ENCODE data around the gene ANKRD55. TPM values are rescaled to one million over a fixed set of nuclear protein-coding genes. Genes with fewer than 3 reads are reported as not detected.
"Not testable (repeated sequence)": the region's sequence is repeated elsewhere in the genome, so short reads cannot be mapped to it uniquely, and the experiment has no call there.

Gene ANKRD55
- total RNA-seq, 1 donor from 2014 or later = 0.31 TPM

DNA sequence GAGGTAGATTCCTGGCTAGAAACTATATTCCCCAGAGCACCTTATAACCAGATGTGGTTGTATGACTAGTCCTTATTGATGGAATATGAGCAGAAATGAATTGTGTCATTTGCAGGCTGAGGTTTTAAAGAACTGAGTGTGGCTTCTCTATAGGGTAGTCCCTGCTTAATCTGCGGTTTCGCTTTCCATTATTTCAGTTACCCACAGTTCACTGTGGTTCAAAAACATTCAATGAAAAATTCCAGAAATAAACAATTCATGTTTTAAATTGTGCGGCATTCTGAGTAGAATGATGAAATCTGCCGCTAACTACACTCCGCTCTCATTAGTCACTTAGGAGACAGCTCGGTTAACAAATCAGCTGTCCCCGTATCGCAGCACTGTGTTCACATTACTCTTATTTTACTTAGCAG, 65.1 kb downstream of the ANKRD55 start:
- DNase-seq = no peak

DNA sequence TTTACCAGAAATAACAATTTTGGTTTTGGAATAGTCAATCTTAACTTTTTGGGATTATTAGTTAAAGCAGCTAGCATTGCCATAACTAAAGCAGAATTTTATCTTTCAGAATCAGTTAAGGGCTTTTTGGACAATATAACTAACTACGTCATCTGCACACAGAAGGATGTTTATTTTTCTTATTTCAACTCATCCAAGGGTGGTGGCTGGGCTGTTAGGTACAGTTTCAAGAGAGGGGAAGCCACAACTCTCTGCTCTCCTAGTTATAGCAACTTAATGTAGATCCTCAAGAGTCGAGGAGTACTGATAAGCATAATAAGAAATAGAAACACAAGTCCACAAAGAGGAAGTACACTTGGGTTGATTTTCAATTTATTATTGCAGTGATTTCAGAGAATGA, 65.6 kb downstream of the ANKRD55 start:
- no peak for DNase-seq

DNA sequence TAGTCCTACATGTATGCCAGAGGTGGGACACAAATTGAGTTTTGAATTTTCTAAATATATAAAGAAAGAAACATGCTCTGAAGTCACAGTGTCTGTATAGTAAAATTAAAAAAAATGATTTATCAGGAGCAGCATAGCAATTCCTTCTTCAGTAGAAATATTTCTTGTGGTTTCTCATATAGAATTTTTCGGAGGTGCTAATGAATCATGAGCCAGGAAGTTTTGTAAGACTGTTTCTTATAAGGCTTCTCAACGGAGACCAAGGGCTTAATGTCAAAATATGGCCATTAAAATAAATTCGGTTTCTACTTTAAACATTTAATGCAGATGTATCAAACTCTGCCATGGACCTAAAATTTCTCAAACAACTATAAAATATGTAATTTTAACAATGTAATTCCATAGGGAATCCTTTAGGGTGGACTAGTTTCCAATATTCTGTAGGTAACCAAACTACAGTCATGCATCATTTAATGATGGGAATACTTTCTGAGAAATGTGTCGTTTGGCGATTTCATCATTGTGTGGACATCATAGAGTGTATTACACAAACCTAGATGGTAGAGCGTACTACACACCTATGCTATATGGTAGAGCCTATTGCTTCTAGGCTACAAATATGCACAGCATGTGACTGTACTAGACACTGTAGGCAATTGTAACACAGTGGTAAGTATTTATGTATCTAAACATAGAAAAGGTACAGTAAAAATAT, 66.3 kb downstream of the ANKRD55 start:
- no peak for DNase-seq

DNA sequence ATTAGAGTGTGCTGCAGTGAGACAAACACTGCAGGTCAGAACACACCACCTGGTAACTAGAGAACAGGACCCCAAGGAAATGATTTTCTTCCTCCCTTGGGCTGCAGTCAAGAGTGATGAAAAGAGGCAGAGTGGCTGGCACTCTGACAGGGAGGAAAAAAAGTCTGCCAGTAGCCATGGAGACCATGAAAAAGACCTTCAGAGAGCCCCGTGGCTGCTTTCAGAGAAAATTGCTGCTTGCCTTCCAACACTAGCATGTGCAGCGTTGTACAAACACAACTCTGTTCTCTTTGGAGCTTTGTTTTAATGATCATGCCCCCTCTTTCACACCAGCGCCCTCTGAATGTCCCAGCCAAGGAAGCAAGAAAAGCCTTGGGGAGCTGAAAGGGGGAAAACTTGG, 68.8 kb downstream of the ANKRD55 start:
- DNase-seq = peak; percentile 40

DNA sequence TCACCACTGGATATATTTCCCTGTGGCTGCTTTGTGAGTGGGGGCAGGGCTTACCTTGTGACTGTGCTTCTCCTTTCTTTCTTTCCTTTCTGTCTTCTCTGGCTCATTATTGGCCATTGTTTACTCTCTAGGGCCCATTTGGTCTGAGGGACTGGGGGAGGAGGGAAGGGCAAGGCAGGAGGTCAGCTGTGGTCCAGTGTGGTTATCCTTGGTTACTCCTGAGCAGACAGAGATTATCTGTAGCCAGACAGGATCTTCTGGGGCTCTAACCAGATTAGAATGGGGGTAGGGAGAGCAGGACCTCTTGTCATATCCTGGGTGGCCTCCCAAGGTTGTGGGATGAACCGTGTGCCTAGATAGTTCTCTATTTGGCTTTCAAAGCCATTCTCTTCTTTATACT, 71.2 kb downstream of the ANKRD55 start:
- DNase-seq = no peak

DNA sequence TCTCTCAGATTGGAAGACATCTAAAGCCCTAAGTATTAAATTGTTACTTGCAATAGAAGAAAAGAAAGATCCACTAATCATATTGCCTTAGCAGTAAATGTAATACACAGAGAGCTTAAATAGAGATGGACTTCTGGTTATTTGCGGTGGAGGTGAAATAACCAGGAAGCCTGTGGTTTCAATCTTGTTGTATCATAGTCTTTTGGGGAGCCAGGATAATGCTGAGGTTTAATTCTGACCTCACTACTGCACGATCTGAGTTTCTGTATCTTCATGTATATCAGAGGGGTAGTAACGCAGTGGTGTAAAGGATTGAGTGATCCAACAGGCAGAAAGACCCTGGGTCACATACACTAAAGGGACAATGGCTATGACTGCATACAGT, 71.7 kb downstream of the ANKRD55 start:
- no peak for DNase-seq

DNA sequence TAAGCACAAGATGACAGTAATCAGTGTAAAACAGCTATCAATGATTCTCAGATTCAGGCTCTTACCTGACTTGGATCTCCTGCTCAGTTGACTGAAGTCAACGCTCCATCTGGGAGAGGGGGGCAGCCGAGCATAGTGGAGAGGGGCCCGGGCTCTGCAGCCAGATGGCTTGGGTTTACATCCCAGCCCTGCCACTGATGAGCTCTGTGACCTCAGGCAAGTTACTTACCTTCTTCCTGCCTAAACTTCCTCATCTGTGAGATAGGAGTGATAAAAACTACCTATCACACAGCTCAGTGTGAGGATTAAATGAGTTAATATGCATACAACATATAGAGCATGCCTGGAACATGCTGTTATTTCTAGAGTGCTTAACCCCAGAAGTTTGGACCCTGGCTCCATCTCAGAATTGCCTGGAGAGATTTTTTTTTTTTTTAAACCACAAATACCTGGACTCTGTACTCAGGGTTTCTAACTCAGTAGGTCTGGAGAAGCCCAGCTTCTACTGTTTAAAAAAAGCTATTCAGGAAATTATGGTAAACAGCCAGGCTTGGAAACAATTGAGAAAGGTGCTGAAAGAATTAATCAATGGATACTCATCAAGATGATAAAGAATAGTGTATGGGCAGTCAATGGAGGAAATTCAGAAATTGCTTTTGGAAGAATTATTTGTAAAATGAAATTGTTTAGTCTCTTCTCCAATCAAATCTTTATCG, 72.2 kb downstream of the ANKRD55 start:
- no peak for DNase-seq

DNA sequence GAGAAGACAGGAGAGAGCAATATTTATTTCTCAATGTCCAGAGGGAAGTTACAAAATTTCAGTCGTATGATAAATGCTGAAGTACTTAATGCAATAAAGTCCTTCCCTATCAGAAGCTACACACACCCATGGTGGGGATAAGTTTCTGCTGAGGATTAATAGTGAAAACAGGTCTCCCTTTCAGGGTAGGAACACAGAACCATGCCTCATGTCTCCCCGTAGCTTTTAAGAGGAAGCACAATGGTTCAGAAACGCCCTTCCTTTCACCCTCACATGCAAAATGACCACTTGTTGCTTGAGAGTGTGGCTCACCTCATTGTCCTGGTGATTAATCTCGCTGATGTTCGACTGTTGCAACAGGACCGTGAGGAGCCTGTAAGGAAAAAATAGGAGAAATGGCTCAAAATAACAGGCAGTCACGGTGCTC, 73.6 kb downstream of the ANKRD55 start:
- DNase-seq = no peak

DNA sequence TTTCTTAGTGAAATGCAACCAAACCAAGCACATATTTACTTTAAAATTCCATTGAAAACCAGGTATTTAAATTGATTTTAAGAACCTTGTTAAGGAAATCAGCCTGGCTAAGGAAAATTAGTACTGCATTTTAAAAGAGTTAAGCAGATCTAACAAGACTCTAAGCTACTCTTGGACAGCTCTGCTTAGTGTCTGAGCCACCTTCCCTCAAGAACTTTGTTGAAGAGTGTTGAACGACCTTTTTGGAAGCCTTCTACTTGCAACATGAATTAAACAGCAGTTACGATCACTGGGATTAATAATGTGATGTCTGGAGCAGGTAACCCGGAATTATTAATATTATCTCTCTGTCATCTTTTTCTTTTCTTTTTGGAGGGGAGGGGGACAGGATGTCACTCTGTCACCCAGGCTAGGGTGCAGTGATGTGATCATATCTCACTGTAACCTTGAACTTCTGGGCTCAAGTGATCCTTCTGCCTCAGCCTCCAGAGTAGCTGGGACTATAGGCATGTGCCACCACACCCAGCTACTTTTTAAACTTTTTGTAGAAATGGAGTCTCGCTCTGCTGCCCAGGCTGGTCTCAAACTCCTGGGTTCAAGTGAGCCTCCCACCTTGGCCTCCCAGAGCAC, 74.7 kb downstream of the ANKRD55 start:
- no peak for DNase-seq

DNA sequence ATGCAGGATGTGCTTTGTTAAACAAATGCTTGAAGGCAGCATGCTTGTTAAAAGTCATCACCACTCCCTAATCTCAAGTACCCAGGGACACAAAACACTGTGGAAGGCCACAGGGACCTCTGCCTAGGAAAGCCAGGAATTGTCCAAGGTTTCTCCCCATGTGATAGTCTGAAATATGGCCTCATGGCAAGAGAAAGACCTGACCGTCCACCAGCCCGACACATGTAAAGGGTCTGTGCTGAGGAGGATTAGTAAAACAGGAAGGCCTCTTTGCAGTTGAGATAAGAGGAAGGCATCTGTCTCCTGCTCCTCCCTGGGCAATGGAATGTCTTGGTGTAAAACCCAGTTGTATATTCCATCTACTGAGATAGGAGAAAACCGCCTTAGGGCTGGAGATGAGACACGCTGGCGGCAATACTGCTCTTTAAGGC, 75.9 kb downstream of the ANKRD55 start:
- DNase-seq = not testable (repeated sequence)

DNA sequence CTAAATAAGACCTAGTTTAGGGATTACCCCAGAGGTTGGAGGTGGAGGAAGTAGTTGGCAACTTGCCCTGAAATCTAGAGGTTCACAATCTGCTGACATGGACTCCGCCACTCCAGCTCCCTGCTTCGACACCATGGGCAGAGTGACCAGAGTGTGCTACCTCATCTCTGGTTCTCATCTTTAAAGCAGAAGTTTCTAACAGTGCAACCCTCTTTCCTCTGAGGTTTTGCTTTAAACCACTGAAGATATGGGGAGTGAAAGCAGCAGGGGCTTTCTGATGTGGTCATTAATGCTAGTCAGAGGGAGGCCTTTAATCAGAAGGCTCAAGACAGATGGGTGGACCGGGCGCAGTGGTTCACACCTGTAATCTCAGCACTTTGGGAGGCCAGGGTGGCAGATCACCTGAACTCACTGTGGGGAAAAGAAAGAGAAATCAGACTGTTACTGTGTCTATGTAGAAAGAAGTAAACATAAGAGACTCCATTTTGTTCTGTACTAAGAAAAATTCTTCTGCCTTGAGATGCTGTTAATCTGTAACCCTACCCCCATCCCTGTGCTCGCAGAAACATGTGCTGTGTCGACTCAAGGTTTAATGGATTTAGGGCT, 76.4 kb downstream of the ANKRD55 start:
- DNase-seq = not testable (repeated sequence)

DNA sequence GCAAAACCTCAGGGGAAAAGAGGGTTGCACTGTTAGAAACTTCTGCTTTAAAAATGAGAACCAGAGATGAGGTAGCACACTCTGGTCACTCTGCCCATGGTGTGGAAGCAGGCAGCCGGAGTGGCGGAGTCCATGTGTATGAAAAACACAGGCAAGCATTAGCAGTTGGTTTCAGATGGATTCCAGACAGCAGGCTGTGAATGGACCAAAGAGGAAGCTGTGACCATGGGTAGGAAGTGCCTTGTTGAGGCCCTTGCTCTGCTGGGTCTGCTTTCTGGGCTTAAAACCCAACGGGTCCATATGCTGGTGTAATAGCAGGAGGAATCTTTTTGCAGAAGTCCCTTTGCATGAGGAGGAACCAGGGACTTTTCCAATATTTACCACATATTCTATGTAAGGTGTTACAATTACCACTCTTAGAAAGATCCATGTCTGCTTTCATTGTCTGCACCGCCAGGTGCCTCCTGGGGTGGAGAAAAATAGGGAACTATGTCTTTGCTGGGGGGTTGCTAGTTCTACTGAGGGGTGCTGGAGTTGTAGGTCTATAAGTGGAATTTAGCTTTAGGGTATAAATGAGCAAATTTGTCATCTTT, 77.0 kb downstream of the ANKRD55 start:
- DNase-seq = no peak

DNA sequence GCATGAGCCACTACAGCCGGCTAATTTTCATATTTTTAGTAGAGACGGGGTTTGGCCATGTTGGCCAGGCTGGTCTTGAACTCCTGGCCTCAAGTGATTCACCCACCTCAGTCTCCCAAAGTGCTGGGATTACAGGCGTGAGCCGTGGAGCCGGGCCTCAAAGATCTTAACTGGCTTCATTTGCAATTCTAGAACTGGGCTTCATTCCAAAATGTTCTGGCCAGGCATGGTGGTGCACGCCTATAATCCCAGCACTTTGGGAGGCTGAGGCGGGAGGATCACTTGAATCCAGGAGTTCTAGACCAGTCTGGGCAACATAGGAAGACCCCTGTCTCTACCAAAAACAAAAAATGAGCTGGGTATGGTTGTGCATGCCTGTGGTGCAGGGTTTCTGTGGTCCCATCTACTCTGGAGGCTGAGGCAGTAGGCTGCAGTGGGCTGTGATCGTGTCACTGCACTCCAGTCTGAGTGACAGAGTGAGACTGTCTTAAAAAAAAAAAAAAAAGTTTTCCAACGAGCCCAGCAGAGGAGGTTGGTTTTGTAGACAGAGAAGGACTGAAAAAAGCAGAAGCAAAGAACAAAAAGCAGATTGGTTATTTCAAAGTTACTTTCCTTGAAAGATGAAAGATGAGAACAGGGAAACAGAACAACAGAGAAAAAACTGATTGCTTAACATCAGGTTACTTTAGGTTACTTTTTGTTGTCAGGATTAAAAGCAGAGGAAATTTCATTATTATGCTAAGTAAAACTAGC, 78.2 kb downstream of the ANKRD55 start:
- no peak for DNase-seq

DNA sequence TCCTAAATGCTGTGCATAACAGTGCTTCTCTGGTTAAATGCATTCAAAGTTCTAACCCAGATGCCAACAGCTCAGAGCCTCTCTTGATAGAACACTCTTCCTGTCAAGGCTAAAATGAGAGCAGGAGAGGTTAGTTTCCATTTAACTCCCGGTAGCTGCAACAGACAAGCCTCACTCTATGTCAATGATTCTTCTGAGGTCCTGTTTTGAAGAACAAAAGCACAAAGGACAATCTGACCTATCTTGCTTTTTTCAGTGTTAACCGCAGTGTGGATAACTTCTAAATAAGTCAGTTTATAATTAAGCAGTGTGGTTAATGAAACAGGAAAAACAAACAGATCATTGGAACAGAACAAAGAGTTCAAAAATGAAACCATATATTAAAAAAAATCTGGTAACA, 80.7 kb downstream of the ANKRD55 start:
- no peak for DNase-seq

DNA sequence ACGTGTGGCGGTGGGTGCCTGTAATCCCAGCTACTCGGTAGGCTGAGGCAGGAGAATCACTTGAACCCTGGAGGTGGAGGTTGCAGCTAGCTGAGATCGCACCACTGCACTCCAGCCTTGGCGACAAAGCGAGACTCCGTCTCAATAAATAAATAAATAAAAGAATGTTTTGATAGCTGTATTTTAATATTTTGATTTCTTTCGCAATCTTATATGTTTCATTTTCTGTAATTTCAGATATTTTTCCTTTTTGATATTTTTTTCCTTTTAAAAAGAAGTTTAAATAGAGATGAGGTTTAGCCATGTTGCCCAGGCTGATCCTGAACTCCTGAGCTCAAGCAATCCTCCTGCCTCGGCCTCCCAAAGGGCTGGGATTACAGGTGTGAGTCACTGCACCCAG, 82.4 kb downstream of the ANKRD55 start:
- not testable (repeated sequence) for DNase-seq

DNA sequence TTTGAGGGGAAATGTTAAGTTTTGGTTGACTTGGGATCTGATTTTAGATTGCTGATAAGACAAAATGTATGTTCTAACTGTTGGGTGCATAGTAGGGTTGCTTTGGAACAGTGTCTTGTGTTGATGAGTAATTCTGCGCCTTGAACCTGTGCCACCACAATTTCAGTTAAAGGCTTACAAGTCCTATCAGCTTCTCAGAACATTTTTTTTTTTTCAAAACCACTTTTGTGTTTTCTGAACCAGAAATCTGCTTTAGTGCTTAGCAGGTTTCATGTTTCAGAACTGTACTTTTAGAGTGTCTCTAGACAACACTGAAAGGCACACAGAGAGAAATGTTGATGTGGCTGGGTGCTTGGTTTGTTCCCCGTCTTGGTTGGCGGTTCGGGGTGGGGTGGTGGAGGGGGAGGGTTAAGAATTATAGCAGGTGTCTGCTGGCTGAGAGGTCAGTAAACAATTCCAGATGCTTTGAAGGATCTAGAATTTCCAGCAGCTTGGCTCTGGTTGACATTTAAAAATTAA, 84.6 kb downstream of the ANKRD55 start:
- DNase-seq = no peak

DNA sequence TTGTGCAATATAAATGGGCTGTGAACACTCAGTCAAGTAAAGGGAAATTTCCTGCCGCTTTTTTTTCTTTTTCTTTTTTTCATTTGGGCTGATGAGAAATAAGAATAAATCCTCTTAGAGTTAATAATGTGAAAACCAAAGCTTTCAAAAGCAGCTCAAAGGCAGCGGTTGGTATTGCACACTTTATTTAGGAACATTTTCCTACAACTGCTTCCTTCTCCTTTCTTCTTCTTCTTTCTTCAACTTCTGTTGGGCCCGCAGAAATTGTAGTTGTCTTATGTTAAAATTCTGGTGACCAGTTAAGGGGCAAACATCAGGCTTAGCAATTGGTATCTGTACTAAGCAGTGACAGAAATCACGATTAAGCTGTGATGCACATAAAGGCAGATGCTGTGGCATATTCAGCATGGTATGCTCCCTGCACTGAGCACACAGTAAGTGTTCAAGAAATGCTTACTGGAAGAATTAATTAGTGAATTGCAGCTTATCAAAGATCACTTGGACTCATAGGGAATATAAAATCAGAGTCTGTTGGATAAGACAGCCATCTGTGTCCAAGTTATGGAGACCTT, 85.4 kb downstream of the ANKRD55 start:
- no peak for DNase-seq

DNA sequence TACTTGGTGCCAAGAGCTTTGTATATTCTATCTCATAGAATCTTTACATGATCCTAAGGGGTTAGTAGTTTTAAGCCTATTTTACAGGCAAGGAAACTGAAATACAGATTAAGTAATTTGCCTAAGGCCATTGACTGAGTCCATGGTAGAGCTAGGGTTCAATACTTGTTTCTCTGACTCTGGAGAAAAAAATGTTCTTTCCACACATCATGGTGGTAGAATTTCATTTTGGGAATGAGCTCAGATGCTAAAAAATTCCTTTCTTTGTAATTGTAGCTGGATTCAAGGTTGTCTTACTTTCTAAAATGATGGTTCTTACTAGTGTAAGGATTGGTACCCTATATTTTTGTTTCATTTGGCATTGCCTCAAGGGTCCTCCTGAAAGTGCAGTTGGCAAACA, 86.0 kb downstream of the ANKRD55 start:
- DNase-seq = no peak

DNA sequence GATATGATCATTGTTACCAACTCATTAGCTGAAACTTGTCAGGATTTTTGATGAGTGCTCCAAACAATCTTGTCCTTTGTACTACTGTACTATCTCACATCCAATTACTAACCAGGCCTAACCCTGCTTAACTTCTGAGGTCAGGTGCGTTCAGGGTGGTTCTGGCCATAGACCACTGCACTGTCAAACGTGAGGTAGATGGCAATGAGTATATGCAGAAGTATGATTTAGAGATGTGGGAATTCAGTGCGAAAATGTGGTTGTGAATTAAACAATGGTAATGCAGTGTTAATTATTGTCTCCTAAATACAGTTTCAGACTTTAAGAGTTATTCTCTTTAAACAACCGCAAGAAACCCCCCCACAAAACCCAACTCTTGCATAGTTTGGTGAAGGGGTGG, 86.5 kb downstream of the ANKRD55 start:
- no peak for DNase-seq

DNA sequence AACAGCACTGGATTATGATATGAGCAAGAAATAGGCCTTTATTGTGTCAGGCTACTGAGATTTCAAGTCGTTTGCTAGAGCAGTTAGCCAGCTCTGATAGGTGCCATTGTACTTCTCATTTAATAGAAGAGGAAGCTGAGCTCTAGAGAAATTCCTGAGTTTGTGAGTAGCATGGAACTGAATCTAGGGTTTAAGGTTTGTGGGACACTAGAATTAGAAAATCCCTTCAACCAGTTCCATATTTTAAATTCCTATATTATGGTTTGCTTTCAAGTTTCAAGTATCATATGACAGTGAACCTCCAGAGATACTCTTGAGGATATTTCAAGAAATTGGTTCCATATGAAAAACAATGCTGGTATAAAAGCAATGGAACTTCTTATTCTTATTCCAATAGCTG, 87.6 kb downstream of the ANKRD55 start:
- no peak for DNase-seq

DNA sequence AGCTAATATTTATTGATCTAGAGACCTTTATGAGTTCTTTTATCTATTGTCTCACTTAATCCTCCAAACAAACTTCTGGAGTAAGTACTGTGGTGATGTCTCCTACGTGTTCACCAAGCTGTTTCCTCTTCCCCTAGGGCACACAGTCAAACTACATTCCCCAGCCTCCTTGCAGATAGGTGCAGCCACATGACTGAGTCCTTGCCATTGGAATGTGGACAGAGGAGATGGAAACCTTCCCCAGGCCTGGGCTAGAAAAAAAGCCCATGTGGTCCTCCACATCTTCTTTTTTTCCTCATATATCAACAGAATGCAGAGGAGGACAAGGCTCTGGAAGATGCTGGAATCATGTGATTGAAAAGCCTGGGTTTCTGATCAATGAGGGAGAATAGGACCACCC, 88.0 kb downstream of the ANKRD55 start:
- DNase-seq = no peak
